Activated gamma-delta T cell treated with Interleukin-2 at 50 U/mL for 16 hours (primary cell): ENCODE data around the gene CNN1.
A peak's percentile ranks its signal among the peaks of the same experiment; 100 is the strongest.
"Not testable (repeated sequence)": the region's sequence is repeated elsewhere in the genome, so short reads cannot be mapped to it uniquely, and the experiment has no call there.

Source experiments
- DNase-seq: peaks from one replicate; pipeline ENCODE4 v3.0.0-alpha.2; 2020

The CNN1 gene

DNA sequence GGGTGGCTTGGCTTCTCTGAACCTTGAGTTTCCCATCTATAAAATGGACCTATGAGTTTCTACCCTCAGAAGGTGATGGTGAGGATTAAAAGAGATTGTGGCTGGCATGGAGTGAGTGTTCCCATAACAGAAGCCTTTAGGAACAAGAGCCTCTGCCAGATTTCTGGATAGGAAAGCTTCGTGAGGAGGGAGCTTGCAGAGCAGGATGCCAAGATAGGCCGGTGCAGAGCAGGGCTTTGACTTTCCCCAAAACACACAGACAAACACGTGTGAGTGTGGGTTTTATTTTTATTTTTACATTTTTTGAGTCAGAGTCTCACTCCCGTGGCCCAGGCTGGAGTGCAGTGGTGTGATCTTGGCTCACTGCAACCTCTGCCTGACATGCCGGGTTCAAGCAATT is 3.7 kb upstream of the CNN1 start:
- no peak for DNase-seq

DNA sequence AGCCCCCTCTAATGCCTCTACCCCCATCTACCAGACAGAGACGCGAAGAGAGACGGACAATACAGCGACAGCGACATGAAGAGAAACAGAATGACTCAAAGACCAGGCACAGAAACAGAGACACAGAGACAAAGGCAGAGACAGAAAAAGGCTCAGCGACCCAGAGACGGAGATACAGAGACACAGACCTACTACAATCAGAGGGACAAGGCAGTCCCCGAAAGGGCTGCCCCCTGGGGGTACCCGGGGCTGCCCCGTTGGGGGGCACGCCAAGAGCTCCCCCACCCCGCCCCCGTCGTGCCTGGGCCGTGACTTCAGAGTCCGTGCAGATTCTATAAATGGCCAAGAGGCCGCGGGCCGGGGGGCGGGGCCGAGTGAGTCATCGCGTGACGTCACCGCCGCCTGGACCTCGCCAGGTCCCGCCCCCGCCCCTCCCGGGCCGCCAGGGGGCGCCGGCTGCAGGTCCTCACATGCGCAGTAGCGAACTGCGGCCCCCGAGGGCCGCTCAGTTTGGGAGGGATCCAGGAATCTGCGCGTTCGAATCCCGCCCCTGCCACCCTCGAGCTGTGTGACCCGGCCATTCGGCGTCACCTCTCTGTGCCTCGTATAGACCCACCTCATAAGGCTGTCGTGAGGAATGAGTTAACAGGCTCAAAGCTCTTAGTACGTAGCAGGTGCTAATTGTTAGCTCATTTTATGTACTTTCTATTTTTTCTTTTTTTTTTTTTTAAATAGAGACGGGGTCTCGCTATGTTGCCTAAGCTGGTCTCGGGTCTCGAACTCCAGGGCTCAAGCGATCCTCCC is 2.7 kb upstream of the CNN1 start:
- DNase-seq, result peak; percentile 78

DNA sequence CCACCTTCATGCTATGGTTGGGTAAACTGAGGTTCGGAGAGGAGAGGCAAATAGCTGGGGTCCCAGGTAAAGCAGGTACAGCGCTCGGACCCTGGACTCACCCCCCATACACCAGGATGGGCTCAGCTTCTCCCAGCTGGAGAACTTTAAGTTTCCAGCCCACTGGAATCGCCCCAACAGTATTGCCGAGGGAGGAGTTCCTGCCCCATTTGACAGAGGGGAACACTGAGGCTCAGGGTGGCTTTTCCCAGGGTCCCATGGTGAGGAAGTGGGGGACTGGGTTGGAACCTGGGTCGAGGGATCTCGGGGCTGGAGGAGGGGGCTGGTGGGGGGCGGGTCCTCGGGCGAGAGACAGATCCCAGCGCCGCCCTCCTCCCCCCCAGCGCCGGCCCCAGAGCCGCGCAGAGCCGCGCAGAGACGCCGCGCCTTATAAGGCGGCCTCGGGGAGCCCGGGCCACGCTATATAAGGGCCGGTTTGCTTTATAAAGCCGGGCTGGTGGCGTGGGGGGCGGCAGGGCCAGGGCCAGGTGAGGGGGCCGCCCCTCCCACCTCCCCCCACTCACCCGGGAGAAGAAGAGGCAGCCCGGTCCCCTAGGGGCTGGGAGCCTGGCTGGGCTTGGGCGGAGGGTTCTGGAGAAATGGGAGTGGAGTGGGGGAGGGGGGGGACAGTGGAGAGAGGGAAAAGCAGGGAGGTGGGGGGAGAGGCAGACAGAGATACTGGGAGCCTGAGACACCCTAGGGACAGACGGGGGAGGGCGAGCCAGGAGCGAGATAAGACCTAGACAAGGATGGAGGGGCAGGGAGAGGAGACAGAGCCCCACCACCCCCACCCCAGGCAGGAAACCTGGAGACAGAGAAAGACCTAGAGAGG is 1.1 kb downstream of the CNN1 start:
- DNase-seq, result no peak

DNA sequence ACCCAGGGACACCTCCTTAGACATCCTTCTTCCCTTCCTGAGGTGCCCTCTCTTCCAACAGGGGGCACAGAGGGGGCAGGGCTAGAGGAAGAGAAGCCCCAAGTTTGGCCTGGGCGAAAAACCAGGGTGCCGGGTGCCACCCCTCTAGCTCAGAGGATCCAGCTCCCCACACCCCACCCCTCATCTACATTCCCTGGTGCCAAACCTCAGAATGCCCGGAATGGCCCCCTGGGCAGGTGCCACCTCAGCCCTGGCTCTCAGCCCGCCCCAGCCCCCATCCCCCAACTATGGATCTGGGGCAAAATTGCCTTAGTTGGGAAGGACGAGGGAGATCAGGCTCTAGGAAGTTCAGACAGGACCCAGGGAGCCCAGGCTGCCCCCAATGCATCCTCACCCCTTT is 2.0 kb downstream of the CNN1 start:
- no peak for DNase-seq

DNA sequence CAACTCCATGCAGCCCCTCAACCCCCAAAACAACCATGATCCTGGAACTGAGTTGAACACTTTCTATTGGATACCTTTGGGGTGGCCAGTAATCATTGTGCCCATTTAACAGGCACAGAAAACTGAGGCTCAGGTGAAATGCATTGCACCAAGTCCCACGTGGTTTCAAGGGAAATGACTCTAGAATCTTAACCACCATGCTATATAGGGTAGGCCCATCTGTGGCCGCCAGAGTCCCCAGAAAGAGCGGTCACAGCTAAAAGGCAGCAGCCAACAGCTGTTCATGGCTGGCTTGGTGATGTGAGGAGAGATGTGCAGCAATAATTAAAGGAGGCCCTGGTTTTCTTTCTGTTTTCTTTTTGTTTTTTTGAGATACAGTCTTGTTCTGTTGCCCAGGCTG is 2.6 kb downstream of the CNN1 start:
- DNase-seq, result no peak

DNA sequence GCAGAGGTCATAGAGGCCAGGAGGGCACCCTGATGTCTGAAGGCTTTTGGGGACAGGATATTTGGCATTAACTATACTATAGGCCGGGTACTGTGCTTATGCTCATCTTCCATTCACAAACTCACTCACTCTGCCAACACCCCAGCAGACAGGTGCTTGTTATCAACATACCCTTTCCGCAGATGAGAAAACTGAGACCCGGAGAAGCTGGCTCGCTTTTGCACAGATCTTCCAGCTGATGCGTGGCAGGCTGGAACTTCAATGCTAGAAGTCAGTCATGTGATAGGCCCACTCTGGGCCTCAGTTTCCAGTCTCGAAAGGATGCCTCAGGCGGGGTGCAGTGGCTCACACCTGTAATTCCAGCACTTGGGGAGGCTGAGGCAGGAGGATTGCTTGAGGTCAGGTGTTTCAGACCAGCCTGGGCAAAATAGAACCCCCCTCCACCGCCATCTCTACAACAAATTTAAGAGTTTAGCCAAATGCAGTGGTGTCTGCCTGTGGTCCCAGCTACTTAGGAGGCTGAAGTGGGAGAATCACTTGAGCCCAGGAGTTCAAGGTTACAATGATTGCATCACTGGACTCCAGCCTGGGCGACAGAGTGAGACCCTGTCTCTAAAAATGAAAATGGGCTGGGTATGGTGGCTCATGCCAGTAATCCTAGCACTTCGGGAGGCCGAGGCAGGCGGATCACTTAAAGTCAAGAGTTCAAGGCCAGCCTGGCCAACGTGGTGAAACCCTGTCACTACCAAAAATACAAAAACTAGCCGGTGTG is 9.5 kb downstream of the CNN1 start:
- no peak for DNase-seq

DNA sequence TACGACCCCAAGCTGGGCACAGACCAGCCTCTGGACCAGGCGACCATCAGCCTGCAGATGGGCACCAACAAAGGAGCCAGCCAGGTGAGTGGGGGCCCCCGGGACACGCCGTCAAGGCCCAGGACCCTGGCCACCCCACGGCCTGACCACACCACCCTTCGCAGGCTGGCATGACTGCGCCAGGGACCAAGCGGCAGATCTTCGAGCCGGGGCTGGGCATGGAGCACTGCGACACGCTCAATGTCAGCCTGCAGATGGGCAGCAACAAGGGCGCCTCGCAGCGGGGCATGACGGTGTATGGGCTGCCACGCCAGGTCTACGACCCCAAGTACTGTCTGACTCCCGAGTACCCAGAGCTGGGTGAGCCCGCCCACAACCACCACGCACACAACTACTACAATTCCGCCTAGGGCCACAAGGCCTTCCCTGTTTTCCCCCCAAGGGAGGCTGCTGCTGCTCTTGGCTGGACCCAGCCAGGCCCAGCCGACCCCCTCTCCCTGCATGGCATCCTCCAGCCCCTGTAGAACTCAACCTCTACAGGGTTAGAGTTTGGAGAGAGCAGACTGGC is 10.8 kb downstream of the CNN1 start:
- no peak for DNase-seq

DNA sequence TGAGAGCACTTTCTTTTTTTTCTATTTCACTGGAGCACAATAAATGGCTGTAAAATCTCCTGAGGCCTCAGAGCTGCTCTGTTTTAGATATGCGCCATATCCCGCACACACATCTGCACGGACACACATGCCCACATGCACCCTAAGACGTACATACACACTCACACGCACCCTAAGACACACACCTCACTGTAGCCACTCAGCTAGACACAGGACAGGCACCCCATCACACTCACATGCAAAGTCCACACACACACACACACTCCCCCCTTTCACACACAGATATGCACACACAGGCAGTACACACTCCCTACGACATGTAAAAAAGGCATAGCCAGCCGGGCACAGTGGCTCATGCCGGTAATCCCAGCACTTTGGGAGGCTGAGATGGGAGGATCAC is 11.6 kb downstream of the CNN1 start:
- DNase-seq, result no peak

DNA sequence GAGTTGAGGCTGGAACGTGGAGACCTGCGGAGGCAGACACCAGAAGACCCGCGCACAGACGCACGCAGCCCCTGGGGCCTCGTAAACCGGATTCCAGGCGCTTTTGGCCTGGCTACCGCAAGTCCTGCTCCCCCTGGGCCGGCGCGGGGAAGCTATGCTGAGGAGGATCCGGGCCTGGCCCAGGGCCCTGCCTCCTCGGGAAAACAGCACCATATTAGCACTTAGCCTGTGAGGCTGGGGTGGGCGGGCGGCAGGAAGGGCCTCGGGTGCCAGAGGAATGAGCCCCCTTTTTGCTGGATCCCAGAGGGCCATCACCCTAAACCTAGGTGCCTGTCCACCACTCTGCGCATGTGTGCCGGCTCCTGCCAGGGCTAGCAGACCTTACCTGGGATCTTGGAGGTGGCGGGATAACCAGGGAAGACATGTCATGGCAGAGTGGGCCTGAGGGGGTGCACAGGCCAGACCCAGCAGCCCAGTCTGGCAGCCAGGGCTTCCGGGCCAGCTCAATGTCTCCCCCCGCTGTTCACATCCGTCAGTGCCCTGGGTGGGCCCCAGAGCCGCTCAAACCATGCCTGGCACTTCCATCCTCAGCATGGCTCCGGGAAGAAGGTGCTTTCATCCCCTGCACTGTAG is 13.1 kb downstream of the CNN1 start:
- no peak for DNase-seq

DNA sequence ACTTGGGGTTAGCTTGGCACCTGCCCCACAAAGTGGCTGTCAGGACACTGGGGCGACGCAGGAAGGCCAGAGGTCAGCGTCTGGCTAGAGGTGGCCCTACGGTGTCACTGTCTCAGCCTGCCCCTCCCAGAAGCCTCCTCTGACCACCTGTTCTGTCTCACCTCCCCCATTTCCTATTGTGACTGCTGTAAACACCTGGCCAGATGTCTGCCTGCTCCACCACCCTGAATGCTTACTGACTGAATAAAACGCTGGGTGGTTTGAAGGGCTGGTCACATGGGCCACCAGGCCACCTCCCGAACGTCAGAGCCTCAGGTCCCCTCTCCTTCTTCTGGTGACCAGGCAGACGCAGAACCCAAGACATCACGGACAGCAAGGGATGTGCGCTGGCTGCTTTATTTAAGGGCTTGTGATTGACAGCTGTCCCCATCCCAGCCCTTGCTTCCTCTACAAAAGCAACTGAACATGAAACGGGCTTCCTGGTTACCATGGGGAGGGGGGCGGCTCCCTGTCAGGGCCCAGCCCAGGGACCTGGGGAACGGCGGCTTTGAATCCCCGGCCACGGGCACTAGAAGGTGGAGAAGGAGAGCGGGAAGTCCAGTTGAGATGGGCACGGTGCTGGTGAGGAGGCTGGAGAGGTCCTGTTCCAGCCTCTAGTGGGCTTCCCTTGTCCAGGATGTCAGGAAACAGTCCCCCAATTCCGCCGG is 14.2 kb downstream of the CNN1 start:
- DNase-seq, result no peak

DNA sequence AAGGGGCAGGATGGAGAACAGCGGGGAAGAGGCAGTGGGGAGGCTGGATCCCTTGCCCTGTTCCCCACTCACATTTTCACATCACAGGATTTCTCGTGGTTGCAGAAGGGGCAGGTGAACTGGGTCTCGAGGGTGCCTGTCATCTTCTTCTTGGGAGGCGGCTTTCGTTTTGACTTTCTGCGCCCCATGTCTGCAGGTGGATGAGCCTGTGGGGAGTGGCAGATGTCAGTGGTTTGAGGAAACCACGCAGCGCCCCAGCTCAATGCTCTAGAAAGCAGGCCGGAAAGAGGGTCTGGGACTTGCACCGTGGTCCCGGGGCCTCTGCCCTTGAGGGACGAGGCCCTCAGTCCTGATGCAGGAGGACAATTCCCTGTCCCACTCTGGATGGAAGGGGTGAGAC is 15.5 kb downstream of the CNN1 start:
- no peak for DNase-seq

DNA sequence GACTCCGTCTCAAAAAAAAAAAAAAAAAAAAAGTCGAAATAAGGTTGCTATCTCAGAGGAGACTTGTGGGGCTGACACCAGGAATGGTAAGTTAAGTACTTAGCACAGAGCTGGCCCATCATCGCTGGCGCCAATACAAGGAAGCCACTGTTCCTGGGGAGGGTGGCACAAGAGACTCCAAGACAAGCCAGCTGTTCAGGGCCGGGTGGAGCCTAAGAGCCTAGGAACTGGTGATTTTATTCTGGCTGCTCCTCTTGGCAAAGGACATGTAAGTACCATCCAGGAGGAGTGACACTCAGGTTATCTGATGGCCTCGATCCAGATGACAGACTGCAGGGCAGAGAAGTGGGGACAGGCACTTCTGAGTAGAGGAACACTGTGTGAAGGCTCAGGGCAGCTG is 16.6 kb downstream of the CNN1 start:
- no peak for DNase-seq

DNA sequence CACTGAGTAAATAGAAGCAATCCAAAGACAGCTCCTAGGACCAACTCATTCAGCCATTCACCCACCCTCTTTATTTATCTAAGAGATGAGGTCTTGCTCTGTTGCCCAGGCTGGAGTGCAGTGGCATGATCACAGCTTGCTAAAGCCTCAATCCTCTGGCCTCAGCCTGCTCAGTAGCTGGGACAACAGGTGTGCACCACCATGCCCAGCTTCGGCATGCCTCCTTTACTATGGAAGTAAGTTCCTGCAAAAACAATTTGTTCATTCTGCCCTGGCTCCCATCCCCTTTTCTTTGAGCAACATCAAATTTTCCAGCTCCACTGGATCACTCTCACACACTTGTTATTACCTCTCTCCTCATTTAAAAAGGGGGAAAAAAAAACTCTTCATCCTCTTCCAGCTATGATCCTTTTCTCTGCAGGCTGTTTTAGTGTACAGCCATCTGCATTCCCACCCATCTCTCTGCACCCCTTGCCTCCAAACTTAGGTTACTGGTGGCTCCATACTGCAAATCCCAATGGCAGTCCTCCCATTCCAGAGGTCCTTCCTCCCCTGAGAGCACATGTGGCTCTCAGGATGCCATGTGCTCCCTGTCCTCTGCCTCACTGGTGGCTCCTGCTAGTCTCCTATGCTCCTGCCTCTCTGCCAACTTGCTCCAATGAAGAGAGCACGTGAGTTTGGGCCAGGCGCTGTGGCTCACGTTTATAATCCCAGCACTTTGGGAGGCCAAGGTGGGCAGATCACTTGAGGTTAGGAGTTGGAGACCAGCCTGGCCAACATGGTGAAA is 18.2 kb downstream of the CNN1 start:
- DNase-seq, result no peak

DNA sequence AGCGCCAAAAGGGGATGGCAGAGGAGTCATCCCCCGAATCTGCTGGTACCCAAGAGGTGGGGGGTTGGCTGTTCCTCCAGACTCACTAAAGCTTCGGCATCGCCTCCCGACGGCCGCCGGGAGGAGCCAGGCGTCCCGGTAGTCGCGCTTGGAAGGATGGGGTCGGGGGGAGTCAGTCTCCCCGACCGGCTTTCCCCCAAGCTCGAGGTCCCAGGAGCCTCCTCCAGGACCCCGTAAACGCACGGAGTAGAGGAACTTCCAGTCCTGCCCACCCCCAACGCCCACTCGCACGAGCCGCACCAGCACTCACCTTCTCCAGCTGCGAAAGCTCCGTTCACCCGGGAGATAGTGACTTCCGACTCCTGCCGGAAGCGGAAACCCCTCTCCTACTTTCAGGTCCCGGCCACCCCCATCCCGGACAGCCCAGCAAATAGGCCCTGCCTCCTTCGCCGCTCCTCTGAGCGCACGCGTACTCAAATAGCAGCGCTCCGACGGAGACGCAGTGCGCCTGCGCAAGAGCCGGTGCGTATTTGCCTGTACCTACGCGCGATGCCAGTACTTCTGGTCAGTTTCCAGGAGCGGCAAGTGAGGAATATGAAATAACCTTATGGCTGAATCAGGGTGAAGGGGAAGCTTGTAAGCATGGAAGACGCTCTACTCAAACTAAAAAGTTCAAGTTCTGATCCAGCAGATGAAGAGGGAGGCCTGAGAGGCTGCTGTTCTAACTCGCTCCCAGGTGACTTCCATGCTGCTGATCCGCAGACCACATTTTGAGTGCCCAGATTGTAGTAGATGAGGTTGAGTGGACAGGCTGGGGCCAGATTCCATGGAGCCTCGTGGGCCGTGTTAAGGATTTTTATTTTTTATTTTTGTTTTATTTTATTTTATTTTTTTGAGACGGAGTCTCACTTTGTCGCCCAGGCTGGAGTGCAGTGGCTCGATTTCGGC is 20.5 kb downstream of the CNN1 start, which contains the start of gene ELOF1:
ELOF1 (minus strand) TSS at position 350 of the 948 bp plus-strand sequence. CDS start 4,883 bp downstream, outside the sequence.
- peak; percentile 96 for DNase-seq

DNA sequence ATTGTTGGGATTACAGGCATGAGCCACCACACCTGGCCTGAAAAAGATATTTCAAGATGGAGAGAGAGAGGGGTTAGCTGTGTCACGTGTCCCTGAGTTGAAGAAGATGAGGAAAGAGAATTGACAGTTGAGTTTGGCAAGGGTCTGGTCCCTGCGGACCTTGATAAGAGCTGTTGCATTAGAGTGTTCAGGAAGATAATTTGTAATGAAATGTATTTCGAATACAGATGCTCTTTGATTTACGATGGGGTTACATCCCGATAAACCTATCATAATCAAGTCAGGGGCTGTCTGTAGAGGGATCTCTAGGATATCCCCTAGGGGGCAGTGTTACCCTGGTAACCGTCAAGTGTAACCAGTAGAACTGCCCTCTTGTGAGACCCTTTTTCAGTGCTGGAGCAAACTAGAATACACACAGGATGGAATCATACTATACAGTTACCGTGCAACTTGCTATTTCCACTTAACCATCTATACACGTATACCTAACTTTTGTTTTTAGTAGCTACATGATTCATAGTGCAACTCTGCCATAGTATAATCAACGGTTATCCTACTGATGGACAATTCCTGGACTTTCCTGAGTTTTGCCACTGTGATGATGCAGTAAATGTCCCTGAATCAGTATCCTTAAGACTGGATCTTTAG is 21.9 kb downstream of the CNN1 start:
- DNase-seq, result peak; percentile 59

DNA sequence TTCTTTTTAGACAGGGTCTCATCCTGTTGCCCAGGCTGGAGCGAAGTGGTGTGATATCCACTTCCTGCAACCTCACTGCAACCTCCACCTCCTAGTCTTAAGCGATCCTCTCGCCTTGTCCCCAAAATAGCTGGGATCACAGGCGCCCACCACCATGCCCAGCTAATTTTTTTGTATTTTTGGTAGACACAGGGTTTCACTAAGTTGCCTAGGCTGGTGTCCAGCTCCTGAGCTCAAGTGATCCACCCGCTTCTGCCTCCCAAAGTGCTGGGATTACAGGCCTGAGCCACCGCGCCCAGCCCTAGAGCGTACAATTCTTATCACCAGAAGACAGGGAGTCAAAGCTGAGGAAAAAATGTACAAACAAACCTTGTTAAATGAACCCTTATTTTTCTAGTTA is 24.9 kb downstream of the CNN1 start:
- no peak for DNase-seq

DNA sequence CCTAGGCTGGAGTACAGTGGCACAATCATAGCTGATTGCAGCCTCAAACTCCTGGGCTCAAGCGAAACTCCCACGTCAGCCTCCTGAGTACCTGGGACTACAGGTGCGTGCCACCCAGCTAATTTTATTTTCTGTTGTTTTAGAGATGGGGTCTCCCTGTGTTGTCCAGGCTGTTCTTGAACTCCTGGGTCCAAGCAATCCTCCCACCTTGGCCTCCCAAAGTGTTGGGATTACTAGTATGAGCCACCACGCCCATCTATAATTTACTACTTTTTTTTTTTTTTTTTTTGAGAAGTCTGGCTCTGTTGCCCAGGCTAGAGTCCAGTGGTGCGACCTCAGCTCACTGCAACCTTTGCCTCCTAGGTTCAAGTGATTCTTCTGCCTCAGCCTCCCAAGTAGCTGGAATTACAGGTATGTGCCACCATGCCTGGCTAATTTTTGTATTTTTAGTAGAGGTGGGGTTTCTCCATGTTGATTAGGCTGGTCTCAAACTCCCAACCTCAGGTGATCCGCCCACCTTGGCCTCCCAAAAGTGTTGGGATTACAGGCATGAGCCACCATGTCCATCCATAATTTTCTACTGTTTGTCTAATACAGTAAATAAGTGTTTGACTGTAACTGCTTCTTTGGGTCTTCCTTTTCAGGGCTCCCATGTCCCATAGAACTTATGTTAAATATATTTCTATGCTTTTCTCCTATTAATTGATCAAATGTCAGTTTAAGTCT is 25.6 kb downstream of the CNN1 start:
- not testable (repeated sequence) for DNase-seq

DNA sequence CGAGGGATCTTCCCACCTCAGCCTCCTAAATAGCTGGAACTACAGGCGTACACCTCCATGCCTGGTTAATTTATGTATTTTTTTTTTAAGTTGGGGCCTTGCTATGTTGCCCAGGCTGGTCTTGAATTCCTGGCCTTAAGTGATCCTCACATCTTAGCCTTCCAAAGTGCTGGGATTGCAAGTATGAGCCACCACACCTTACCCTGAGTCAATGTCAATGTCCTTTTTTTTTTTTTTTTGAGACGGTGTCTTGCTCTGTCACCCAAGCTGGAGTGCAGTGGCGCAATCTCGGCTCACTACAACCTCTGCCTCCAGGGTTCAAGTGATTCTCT is 27.0 kb downstream of the CNN1 start:
- DNase-seq, result not testable (repeated sequence)

DNA sequence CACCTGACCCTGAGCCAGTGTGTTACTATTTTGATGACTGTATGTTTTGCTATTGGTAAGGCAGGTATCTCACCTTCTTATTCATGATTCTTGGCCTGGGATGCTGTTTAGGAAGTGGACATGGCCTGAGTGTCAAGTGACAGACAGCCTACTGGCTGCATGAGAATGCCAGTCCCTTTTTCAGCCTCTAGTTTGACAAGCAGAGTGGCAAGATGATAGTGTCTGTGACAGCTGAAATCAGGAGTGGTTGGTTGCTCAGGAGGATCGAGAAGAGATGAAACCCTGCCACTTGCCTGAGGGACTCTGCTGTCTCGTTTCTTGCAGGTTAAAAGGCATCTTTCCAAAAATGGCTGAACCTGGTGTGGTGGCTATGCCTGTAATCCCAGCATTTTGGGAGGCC is 27.5 kb downstream of the CNN1 start:
- DNase-seq, result no peak
